Measurements from ENCODE around the gene CACNA1F. TPM values are rescaled to one million over a fixed set of nuclear protein-coding genes. Genes with fewer than 3 reads are reported as not detected.

CACNA1F gene
- total RNA-seq, 1 donor from 2014 or later, result 0.12 TPM

DNA sequence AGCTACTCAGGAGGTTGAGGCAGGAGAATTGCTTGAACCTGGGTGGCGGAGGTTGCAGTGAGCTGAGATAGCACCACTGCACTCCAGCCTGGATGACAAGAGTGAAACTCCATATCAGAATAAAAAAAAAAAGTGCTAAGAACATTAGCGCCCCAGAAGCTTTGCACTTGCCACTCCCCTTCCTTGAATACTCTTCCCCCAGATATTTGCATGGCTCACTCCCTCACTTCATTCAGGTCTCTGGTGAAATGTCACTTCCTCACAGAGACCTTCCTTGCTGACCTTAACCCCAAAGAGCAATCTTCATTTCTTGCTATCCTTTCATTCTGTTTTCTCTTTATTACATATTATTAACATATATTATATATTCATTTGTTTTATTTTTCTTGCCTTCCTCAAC lies 11.3 kb downstream of the CACNA1F start:
- no peak for DNase-seq (ENCODE audit: low read depth)
- TF ChIP-seq, protein P1, sequence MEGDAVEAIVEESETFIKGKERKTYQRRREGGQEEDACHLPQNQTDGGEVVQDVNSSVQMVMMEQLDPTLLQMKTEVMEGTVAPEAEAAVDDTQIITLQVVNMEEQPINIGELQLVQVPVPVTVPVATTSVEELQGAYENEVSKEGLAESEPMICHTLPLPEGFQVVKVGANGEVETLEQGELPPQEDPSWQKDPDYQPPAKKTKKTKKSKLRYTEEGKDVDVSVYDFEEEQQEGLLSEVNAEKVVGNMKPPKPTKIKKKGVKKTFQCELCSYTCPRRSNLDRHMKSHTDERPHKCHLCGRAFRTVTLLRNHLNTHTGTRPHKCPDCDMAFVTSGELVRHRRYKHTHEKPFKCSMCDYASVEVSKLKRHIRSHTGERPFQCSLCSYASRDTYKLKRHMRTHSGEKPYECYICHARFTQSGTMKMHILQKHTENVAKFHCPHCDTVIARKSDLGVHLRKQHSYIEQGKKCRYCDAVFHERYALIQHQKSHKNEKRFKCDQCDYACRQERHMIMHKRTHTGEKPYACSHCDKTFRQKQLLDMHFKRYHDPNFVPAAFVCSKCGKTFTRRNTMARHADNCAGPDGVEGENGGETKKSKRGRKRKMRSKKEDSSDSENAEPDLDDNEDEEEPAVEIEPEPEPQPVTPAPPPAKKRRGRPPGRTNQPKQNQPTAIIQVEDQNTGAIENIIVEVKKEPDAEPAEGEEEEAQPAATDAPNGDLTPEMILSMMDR (conservative IDR thresholded peaks at IDR 0.05; ENCODE audit: low read depth, low read length), result no peak
- no peak overlapping the region for H3K4me3 ChIP-seq (ENCODE audit: low read depth, low read length)

GRCh38 chrX:49220100-49220499 lies 13.0 kb downstream of the CACNA1F start:
- TF ChIP-seq, protein P1 (conservative IDR thresholded peaks at IDR 0.05; ENCODE audit: low read depth, low read length), result no peak
- H3K4me3 ChIP-seq (ENCODE audit: low read depth, low read length), result no peak overlapping the region
- DNase-seq (ENCODE audit: low read depth), result no peak

GRCh38 chrX:49214996-49215526 lies 18.1 kb downstream of the CACNA1F start:
- no peak for DNase-seq (ENCODE audit: low read depth)
- no peak overlapping the region for H3K4me3 ChIP-seq (ENCODE audit: low read depth, low read length)
- TF ChIP-seq, protein P1 (conservative IDR thresholded peaks at IDR 0.05; ENCODE audit: low read depth, low read length), result no peak

DNA sequence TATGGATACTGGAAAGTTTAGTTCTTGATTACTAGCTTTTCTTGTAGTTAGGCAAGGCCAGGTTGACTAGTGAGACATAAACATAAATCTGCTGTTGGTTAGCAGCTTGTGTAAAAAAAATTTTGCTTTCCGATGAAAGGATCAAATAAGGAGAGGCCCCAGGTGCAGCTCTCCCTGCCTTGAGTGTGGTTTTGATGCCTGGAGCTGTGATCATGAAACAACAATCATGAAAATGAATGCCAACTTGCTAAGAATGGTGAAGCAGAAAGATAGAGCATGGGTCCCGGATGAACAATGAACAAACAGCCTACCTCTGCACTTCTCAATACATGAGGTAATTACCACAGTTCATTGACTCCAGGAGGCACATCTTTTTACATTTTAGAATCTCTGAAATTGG lies 18.7 kb downstream of the CACNA1F start:
- H3K4me3 ChIP-seq (ENCODE audit: low read depth, low read length), result no peak overlapping the region
- TF ChIP-seq, protein P1 (conservative IDR thresholded peaks at IDR 0.05; ENCODE audit: low read depth, low read length), result no peak
- no peak for DNase-seq (ENCODE audit: low read depth)

DNA sequence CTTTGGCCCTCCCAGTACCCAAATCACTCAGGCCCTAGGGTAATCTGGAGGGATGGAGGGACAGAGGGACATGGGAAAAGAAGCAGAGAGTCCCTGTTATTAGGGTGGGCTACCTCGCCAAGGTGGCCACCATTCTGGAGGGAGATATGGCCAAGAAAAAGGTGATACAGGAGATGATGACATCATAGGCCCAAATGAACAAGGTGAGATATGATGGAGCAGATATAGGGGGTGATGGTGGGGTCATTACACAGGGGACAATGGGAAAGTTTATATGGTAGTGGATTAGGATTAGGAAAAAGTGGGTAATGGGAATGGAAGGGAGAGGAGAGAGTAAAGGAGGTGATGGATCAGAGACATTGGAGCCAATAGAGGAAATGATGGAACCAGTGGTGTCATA lies 20.3 kb downstream of the CACNA1F start:
- DNase-seq (ENCODE audit: low read depth), result no peak
- TF ChIP-seq, protein P1 (conservative IDR thresholded peaks at IDR 0.05; ENCODE audit: low read depth, low read length), result no peak
- H3K4me3 ChIP-seq (ENCODE audit: low read depth, low read length), result no peak overlapping the region

DNA sequence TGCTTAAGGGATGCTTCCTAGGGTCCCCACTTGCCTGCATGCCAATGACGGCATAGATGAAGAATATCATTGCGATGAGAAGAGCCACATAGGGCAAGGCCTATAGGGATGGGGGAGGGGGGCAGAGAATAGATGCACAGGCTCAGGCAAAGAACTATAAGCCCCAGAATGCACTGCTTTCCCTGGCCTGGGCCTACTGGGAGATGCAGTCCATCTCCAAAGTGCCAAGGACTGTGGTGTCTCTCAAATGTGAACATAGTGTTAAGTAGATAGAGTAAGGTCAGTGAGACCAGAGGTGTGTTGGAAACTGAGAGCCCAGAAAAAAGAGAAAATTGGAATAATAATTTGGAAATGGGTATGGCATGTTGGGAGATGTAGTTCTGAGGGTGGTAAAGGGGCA lies 20.9 kb downstream of the CACNA1F start:
- H3K4me3 ChIP-seq (ENCODE audit: low read depth, low read length), result no peak overlapping the region
- DNase-seq (ENCODE audit: low read depth), result no peak
- TF ChIP-seq, protein P1 (conservative IDR thresholded peaks at IDR 0.05; ENCODE audit: low read depth, low read length), result no peak

- TF ChIP-seq, protein P1 (conservative IDR thresholded peaks at IDR 0.05; ENCODE audit: low read depth, low read length), result no peak
- DNase-seq (ENCODE audit: low read depth), result no peak
- no peak overlapping the region for H3K4me3 ChIP-seq (ENCODE audit: low read depth, low read length)
Measured at GRCh38 chrX:49211074-49211473, 22.1 kb downstream of the CACNA1F start.

All from epithelial cell of proximal tubule (primary cell).